HepG2 (cell line): ENCODE data around the gene DAB2IP. TPM values are rescaled to one million over a fixed set of nuclear protein-coding genes. Genes with fewer than 3 reads are reported as not detected.

Experiments
- ADNP ChIP-seq: sonication (generic); formaldehyde crosslinking; IDR thresholded peaks from 2 replicates; pipeline ENCODE4 v1.4.0; 2020; ENCODE audit warnings: missing genetic modification reagents
- AGO2 ChIP-seq: fragments of 200-400 bp; formaldehyde crosslinking; optimal IDR thresholded peaks from 2 replicates; pipeline ENCODE3; 2017; ENCODE audit warnings: mild to moderate bottlenecking, low read depth, low read length, moderate library complexity
- DNMT1 ChIP-seq: sonication (generic); formaldehyde crosslinking; IDR thresholded peaks from 2 replicates; pipeline ENCODE4 v1.5.1; 2020; ENCODE audit warnings: mild to moderate bottlenecking, missing genetic modification reagents
- EEA1 ChIP-seq: sonication (generic); formaldehyde crosslinking; IDR thresholded peaks from 2 replicates; pipeline ENCODE4 v1.5.1; 2020; ENCODE audit warnings: mild to moderate bottlenecking, missing genetic modification reagents, borderline replicate concordance
- EP300 ChIP-seq, 3 experiments: sonication (generic) in 1 of 3; formaldehyde crosslinking in 1 of 3; IDR thresholded peaks; 2 replicates each; pipeline versions ENCODE4 v1.5.1 to v1.6.1; 2011 to 2020; ENCODE audit warnings: low read depth in 2 of 3, low read length in 2 of 3, borderline replicate concordance in 1 of 3, improper control_type of control experiment in 1 of 3, mild to moderate bottlenecking in 1 of 3, missing genetic modification reagents in 1 of 3, moderate library complexity in 1 of 3
- FOXJ3 ChIP-seq: sonication (generic); formaldehyde crosslinking; IDR thresholded peaks from 2 replicates; pipeline ENCODE4 v1.4.0; 2020; ENCODE audit warnings: missing genetic modification reagents, mild to moderate bottlenecking, borderline replicate concordance
- FOXP4 ChIP-seq: sonication (generic); formaldehyde crosslinking; IDR thresholded peaks from 2 replicates; pipeline ENCODE4 v1.4.0; 2020; ENCODE audit warnings: missing genetic modification reagents
- KDM1A ChIP-seq: IDR thresholded peaks from 2 replicates; pipeline ENCODE4 v1.6.1; 2016; ENCODE audit warnings: missing compliant biosample characterization
- NFATC3 ChIP-seq: sonication (generic); formaldehyde crosslinking; IDR thresholded peaks from 2 replicates; pipeline ENCODE4 v1.5.1; 2020; ENCODE audit warnings: mild to moderate bottlenecking, missing genetic modification reagents
- PAXIP1 ChIP-seq: sonication (generic); formaldehyde crosslinking; conservative IDR thresholded peaks from 2 replicates; pipeline ENCODE4 v1.4.0; 2020; ENCODE audit warnings: mild to moderate bottlenecking, missing genetic modification reagents, moderate library complexity
- PHF8 ChIP-seq: sonication (generic); formaldehyde crosslinking; IDR thresholded peaks from 2 replicates; pipeline ENCODE4 v1.5.0; 2020; ENCODE audit warnings: missing genetic modification reagents
- TBP ChIP-seq: sonication (generic); formaldehyde crosslinking; IDR thresholded peaks from 2 replicates; pipeline ENCODE4 v1.5.0; 2020; ENCODE audit warnings: missing genetic modification reagents
- ZEB1 ChIP-seq: IDR thresholded peaks from 2 replicates; pipeline ENCODE4 v1.6.1; 2012; ENCODE audit warnings: mild to moderate bottlenecking, low read depth, inconsistent platforms; ENCODE audit not compliant: insufficient replicate concordance
- ZIK1 ChIP-seq: sonication (generic); formaldehyde crosslinking; IDR thresholded peaks from 2 replicates; pipeline ENCODE4 v1.5.0; 2020; ENCODE audit warnings: mild to moderate bottlenecking, low read depth, missing genetic modification reagents, borderline replicate concordance
- ZKSCAN1 ChIP-seq: fragments of 150-350 bp; IDR thresholded peaks from 2 replicates; pipeline ENCODE4 v1.6.1; 2014; ENCODE audit warnings: low read length
- ZNF17 ChIP-seq: sonication (generic); formaldehyde crosslinking; IDR thresholded peaks from 2 replicates; pipeline ENCODE4 v1.5.0; 2020; ENCODE audit warnings: mild to moderate bottlenecking, missing genetic modification reagents
- ZNF333 ChIP-seq: sonication (generic); formaldehyde crosslinking; IDR thresholded peaks from 2 replicates; pipeline ENCODE4 v1.4.0; 2020; ENCODE audit warnings: mild to moderate bottlenecking, missing genetic modification reagents, borderline replicate concordance
- ZNF362 ChIP-seq: sonication (generic); formaldehyde crosslinking; IDR thresholded peaks from 2 replicates; pipeline ENCODE4 v1.4.0; 2020; ENCODE audit warnings: missing genetic modification reagents, mild to moderate bottlenecking, borderline replicate concordance
- ZNF430 ChIP-seq: sonication (generic); formaldehyde crosslinking; IDR thresholded peaks from 2 replicates; pipeline ENCODE4 v1.9.0; 2021; ENCODE audit warnings: mild to moderate bottlenecking, missing genetic modification reagents
- ZNF432 ChIP-seq: sonication (generic); formaldehyde crosslinking; IDR thresholded peaks from 2 replicates; pipeline ENCODE4 v1.5.0; 2020; ENCODE audit warnings: missing genetic modification reagents, mild to moderate bottlenecking, borderline replicate concordance
- ZNF451 ChIP-seq: sonication (generic); formaldehyde crosslinking; IDR thresholded peaks from 2 replicates; pipeline ENCODE4 v1.5.0; 2020; ENCODE audit warnings: mild to moderate bottlenecking, missing genetic modification reagents
- ZNF552 ChIP-seq: sonication (generic); formaldehyde crosslinking; IDR thresholded peaks from 2 replicates; pipeline ENCODE4 v1.9.0; 2022; ENCODE audit warnings: missing genetic modification reagents, mild to moderate bottlenecking, borderline replicate concordance
- ZSCAN29 ChIP-seq: sonication (generic); formaldehyde crosslinking; conservative IDR thresholded peaks from 2 replicates; pipeline ENCODE4 v1.4.0; 2020; ENCODE audit warnings: mild to moderate bottlenecking, missing genetic modification reagents
- polyA plus RNA-seq, 8 experiments: library from polyadenylated mRNA; depleted of rRNA in 3 of 8; stranded (reverse) in 7 of 8; unstranded in 1 of 8; fragments of >200 nt; fragmentation: Illumina TruSeq in 4 of 8; extraction: Trizol in 4 of 8; gene quantifications; 2 replicates each; pipeline versions ENCODE4 v1.2.1 to v1.2.3, GENCODE V29; 2011 to 2016; ENCODE audit warnings: low read depth in 4 of 8, missing spikeins in 1 of 8, mixed read lengths in 1 of 8; ENCODE audit not compliant: insufficient read depth in 1 of 8
- total RNA-seq, 5 experiments: library from RNA; depleted of rRNA; stranded (reverse); fragments of >200 nt; fragmentation: Illumina TruSeq; extraction: Trizol; gene quantifications; 2 replicates each; pipeline ENCODE4 v1.2.3, GENCODE V29; 2016; ENCODE audit warnings: low read depth in 1 of 5

Gene DAB2IP
- total and polyA plus RNA-seq, 2 of the 13 experiments (the other 11 are each of a cell fraction or from before 2014, with no cell fraction given) = 25.3 to 37.9 TPM

GRCh38 chr9:121609822-121610637 is 41.4 kb upstream of the DAB2IP start (continued):
- TF ChIP-seq FOXP4 (CRISPR knock-in tag) = peak; percentile 77
- TF ChIP-seq KDM1A (CRISPR knock-in tag) = peak; percentile 48; the same call in 1 of the 2 replicates
- no peak for TF ChIP-seq ZEB1
- peak; percentile 79 for TF ChIP-seq PAXIP1 (CRISPR knock-in tag)
- no peak for TF ChIP-seq ZNF432
- TF ChIP-seq ZSCAN29 (CRISPR knock-in tag) = 0 out of 2 replicates have a peak, but pooled peaks have one; percentile 33
- no peak for TF ChIP-seq PHF8 (CRISPR knock-in tag)
- no peak for TF ChIP-seq AGO2
- no peak; the same call in 1 of the 2 replicates for TF ChIP-seq ZNF362 (CRISPR knock-in tag)
- no peak for TF ChIP-seq NFATC3 (CRISPR knock-in tag)
- no peak for TF ChIP-seq ZKSCAN1
- TF ChIP-seq TBP (CRISPR knock-in tag) = no peak
- TF ChIP-seq ZNF17 (CRISPR knock-in tag) = no peak
- TF ChIP-seq EEA1 = no peak
- TF ChIP-seq EP300 (IDR thresholded peaks at IDR 0.05; ENCODE audit: low read depth in 2 of 2, low read length in 2 of 2) = no peak; a peak in 1 of 4 replicates
- TF ChIP-seq EP300 (CRISPR knock-in tag; IDR thresholded peaks at IDR 0.05; ENCODE audit: borderline replicate concordance) = no peak; the same call in 1 of the 2 replicates
- TF ChIP-seq FOXJ3 (CRISPR knock-in tag) = 0 out of 2 replicates have a peak, but pooled peaks have one; percentile 47
- no peak for TF ChIP-seq ZIK1 (CRISPR knock-in tag)
- TF ChIP-seq ADNP (CRISPR knock-in tag) = peak; percentile 81
- no peak for TF ChIP-seq DNMT1 (CRISPR knock-in tag)
- no peak for TF ChIP-seq ZNF430
- no peak for TF ChIP-seq ZNF333 (CRISPR knock-in tag)
- TF ChIP-seq ZNF552 (CRISPR knock-in tag) = no peak
- TF ChIP-seq ZNF451 (CRISPR knock-in tag) = no peak
